Measurements from ENCODE around the gene ADAMTS3.

- TF ChIP-seq CTCF (optimal IDR thresholded peaks at IDR 0.05 in 1 of 3, IDR thresholded peaks at IDR 0.05 in 1 of 3, conservative IDR thresholded peaks at IDR 0.05 in 1 of 3; ENCODE audit: extremely low read depth in 1 of 3, insufficient read depth in 2 of 3, low read length in 3 of 3) (no peak), EZH2 (IDR thresholded peaks at IDR 0.05; ENCODE audit: low read length) (no peak)
Measured at GRCh38 chr4:72319601-72320021, 249.4 kb downstream of the ADAMTS3 start.

Measured in keratinocyte (primary cell).